ENCODE data around the gene FOXD4.
A peak's percentile ranks its signal among the peaks of the same experiment; 100 is the strongest.
"Not testable (repeated sequence)": the region's sequence is repeated elsewhere in the genome, so short reads cannot be mapped to it uniquely, and the experiment has no call there.

The FOXD4 gene

GRCh38 chr9:113468-114266 lies 4.5 kb downstream of the FOXD4 start:
- not testable (repeated sequence) for H4K91ac ChIP-seq (ENCODE audit: low read depth, low read length); H3K27ac ChIP-seq (ENCODE audit: low read depth, low read length); H2BK5ac ChIP-seq (ENCODE audit: low read depth, low read length, poor library complexity); H3K14ac ChIP-seq (ENCODE audit: low read length); H3K4ac ChIP-seq (ENCODE audit: low read depth, low read length); H3K79me1 ChIP-seq (ENCODE audit: low read length); H2BK120ac ChIP-seq (ENCODE audit: insufficient read depth, low read length, poor library complexity); H2AFZ ChIP-seq (ENCODE audit: insufficient read depth, low read length, poor library complexity); H4K8ac ChIP-seq (ENCODE audit: low read depth, low read length); H2BK12ac ChIP-seq (ENCODE audit: low read length); H3K79me2 ChIP-seq (ENCODE audit: control insufficient read depth, insufficient read depth, low read length, poor library complexity); H3K9ac ChIP-seq (ENCODE audit: low read length); H3K18ac ChIP-seq (ENCODE audit: low read length); H2AK5ac ChIP-seq (ENCODE audit: low read length); H3K23ac ChIP-seq (ENCODE audit: low read length); H4K12ac ChIP-seq (ENCODE audit: low read depth, low read length); H3K36me3 ChIP-seq (ENCODE audit: control insufficient read depth in 1 of 2, insufficient read depth in 2 of 2, low read length in 2 of 2); H3K9me3 ChIP-seq (ENCODE audit: insufficient read depth, low read depth, low read length); H3K4me1 ChIP-seq (ENCODE audit: control insufficient read depth in 1 of 2, insufficient read depth in 2 of 2, low read length in 2 of 2)
- no CpG with 5 or more reads among the region's 111 CpGs for WGBS (ENCODE audit: extremely low coverage, insufficient coverage, insufficient read length)
- DNase-seq = peak in 1 of 2 donors; percentile 31
- peaks cover 38% of the 10 kb centered on the region for H3K27me3 ChIP-seq (ENCODE audit: insufficient read depth, low read length)
- peak overlapping the region; percentile 42 for H3K4me3 ChIP-seq (ENCODE audit: low read depth, low read length)
- H3K4me2 ChIP-seq (ENCODE audit: low read length) = peak overlapping the region; percentile 63

- not testable (repeated sequence) for H4K8ac ChIP-seq (ENCODE audit: low read depth, low read length); H3K4me3 ChIP-seq (ENCODE audit: low read depth, low read length); H2BK120ac ChIP-seq (ENCODE audit: insufficient read depth, low read length, poor library complexity); H3K27ac ChIP-seq (ENCODE audit: low read depth, low read length); H3K23ac ChIP-seq (ENCODE audit: low read length); H2AK5ac ChIP-seq (ENCODE audit: low read length); H3K18ac ChIP-seq (ENCODE audit: low read length); H3K79me2 ChIP-seq (ENCODE audit: control insufficient read depth, insufficient read depth, low read length, poor library complexity); H3K36me3 ChIP-seq (ENCODE audit: control insufficient read depth in 1 of 2, insufficient read depth in 2 of 2, low read length in 2 of 2); DNase-seq; H2AFZ ChIP-seq (ENCODE audit: insufficient read depth, low read length, poor library complexity); H4K91ac ChIP-seq (ENCODE audit: low read depth, low read length); H3K79me1 ChIP-seq (ENCODE audit: low read length); H4K12ac ChIP-seq (ENCODE audit: low read depth, low read length); H2BK5ac ChIP-seq (ENCODE audit: low read depth, low read length, poor library complexity); H2BK12ac ChIP-seq (ENCODE audit: low read length); H3K4ac ChIP-seq (ENCODE audit: low read depth, low read length); H3K9ac ChIP-seq (ENCODE audit: low read length); H3K9me3 ChIP-seq (ENCODE audit: insufficient read depth, low read depth, low read length); H3K4me1 ChIP-seq (ENCODE audit: control insufficient read depth in 1 of 2, insufficient read depth in 2 of 2, low read length in 2 of 2); H3K14ac ChIP-seq (ENCODE audit: low read length)
- whole genome bisulfite sequencing (ENCODE audit: extremely low coverage, insufficient coverage, insufficient read length) = no CpG with 5 or more reads among the region's 55 CpGs
- Histone ChIP-seq H3K4me2 (ENCODE audit: low read length) (peak overlapping the region; percentile 63), H3K27me3 (ENCODE audit: insufficient read depth, low read length) (peaks cover 31% of the 10 kb centered on the region)
These were observed 5.4 kb downstream of the FOXD4 start for GRCh38 chr9:112589-113467.

DNA sequence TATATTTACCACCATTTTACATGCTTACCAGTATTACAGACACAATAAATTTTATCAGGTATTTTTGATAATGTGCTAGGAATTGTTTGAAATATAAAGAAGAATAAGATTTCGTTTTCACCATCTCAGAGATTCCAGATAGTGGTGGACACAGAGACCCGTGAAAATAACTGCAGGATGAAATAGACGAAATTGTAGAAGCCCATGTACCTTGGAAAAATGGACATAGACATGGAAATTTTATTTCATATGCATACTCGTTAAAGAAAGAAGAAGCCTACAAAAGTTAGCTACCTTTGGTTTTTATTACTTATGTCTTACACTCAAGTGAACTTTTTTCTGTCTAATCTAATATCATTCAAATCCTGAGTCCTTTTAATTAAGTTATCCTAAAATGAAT lies 7.5 kb downstream of the FOXD4 start:
- not testable (repeated sequence) for H3K23ac ChIP-seq (ENCODE audit: low read length); H3K18ac ChIP-seq (ENCODE audit: low read length); H4K8ac ChIP-seq (ENCODE audit: low read depth, low read length); H3K4me2 ChIP-seq (ENCODE audit: low read length); H2BK5ac ChIP-seq (ENCODE audit: low read depth, low read length, poor library complexity); H3K14ac ChIP-seq (ENCODE audit: low read length); H3K9ac ChIP-seq (ENCODE audit: low read length); H3K4me3 ChIP-seq (ENCODE audit: low read depth, low read length); H3K4me1 ChIP-seq (ENCODE audit: control insufficient read depth in 1 of 2, insufficient read depth in 2 of 2, low read length in 2 of 2); H2AK5ac ChIP-seq (ENCODE audit: low read length); DNase-seq; H2BK12ac ChIP-seq (ENCODE audit: low read length); H3K79me2 ChIP-seq (ENCODE audit: control insufficient read depth, insufficient read depth, low read length, poor library complexity); H4K91ac ChIP-seq (ENCODE audit: low read depth, low read length); H3K36me3 ChIP-seq (ENCODE audit: control insufficient read depth in 1 of 2, insufficient read depth in 2 of 2, low read length in 2 of 2); H2AFZ ChIP-seq (ENCODE audit: insufficient read depth, low read length, poor library complexity); H4K12ac ChIP-seq (ENCODE audit: low read depth, low read length); H3K4ac ChIP-seq (ENCODE audit: low read depth, low read length); H3K27ac ChIP-seq (ENCODE audit: low read depth, low read length); H2BK120ac ChIP-seq (ENCODE audit: insufficient read depth, low read length, poor library complexity); H3K9me3 ChIP-seq (ENCODE audit: insufficient read depth, low read depth, low read length); H3K79me1 ChIP-seq (ENCODE audit: low read length)
- H3K27me3 ChIP-seq (ENCODE audit: insufficient read depth, low read length) = peaks cover 27% of the 10 kb centered on the region
- WGBS (ENCODE audit: extremely low coverage, insufficient coverage, insufficient read length) = no CpG with 5 or more reads among the region's 4 CpGs

- not testable (repeated sequence) for H3K9ac ChIP-seq (ENCODE audit: low read length); H3K4me1 ChIP-seq (ENCODE audit: control insufficient read depth in 1 of 2, insufficient read depth in 2 of 2, low read length in 2 of 2); H3K9me3 ChIP-seq (ENCODE audit: insufficient read depth, low read depth, low read length); H3K4me2 ChIP-seq (ENCODE audit: low read length); H3K18ac ChIP-seq (ENCODE audit: low read length); H3K4ac ChIP-seq (ENCODE audit: low read depth, low read length); H2AK5ac ChIP-seq (ENCODE audit: low read length); H2BK5ac ChIP-seq (ENCODE audit: low read depth, low read length, poor library complexity); DNase-seq; H2BK12ac ChIP-seq (ENCODE audit: low read length); H4K91ac ChIP-seq (ENCODE audit: low read depth, low read length); H2AFZ ChIP-seq (ENCODE audit: insufficient read depth, low read length, poor library complexity); H3K4me3 ChIP-seq (ENCODE audit: low read depth, low read length); H3K14ac ChIP-seq (ENCODE audit: low read length); H2BK120ac ChIP-seq (ENCODE audit: insufficient read depth, low read length, poor library complexity); H3K79me2 ChIP-seq (ENCODE audit: control insufficient read depth, insufficient read depth, low read length, poor library complexity); H3K27ac ChIP-seq (ENCODE audit: low read depth, low read length); H4K8ac ChIP-seq (ENCODE audit: low read depth, low read length); H3K36me3 ChIP-seq (ENCODE audit: control insufficient read depth in 1 of 2, insufficient read depth in 2 of 2, low read length in 2 of 2); H3K79me1 ChIP-seq (ENCODE audit: low read length); H4K12ac ChIP-seq (ENCODE audit: low read depth, low read length); H3K23ac ChIP-seq (ENCODE audit: low read length)
- H3K27me3 ChIP-seq (ENCODE audit: insufficient read depth, low read length) = peaks cover 20% of the 10 kb centered on the region
- WGBS (ENCODE audit: extremely low coverage, insufficient coverage, insufficient read length) = no CpG with 5 or more reads among the region's 8 CpGs
These were observed 8.7 kb downstream of the FOXD4 start for GRCh38 chr9:109540-109939.
